Fibroblast of the aortic adventitia (primary cell): ENCODE data around the gene MRPL43. TPM values are rescaled to one million over a fixed set of nuclear protein-coding genes. Genes with fewer than 3 reads are reported as not detected.

Experiments used
- DNase-seq: peaks from one replicate; pipeline ENCODE4 v3.0.0-alpha.2; 2010; ENCODE audit warnings: low read depth
- H3K4me3 ChIP-seq: 2 replicates; pipeline ENCODE4 v1.5.1; 2011; ENCODE audit warnings: low read depth, mild to moderate bottlenecking, control low read depth, low read length, moderate library complexity
- CTCF ChIP-seq: IDR thresholded peaks from 2 replicates; pipeline ENCODE4 v1.5.1; 2011; ENCODE audit warnings: mild to moderate bottlenecking, low read length, control low read depth, inconsistent platforms; ENCODE audit not compliant: insufficient read depth
- total RNA-seq: library from RNA; depleted of rRNA; stranded (reverse); fragments of >200 nt; gene quantifications from 2 replicates; pipeline ENCODE4 v1.2.3, GENCODE V29; 2012; ENCODE audit warnings: low replicate concordance

Gene MRPL43
- total RNA-seq, 1 donor: 38.2 TPM

GRCh38 chr10:101007915-101008822 lies 20.9 kb upstream of the MRPL43 start:
- DNase-seq: no peak
- TF ChIP-seq CTCF: no peak
- no peak overlapping the region for H3K4me3 ChIP-seq

GRCh38 chr10:101007099-101007711 lies 19.9 kb upstream of the MRPL43 start:
- no peak for DNase-seq
- TF ChIP-seq CTCF: no peak
- H3K4me3 ChIP-seq: no peak overlapping the region

- no peak overlapping the region for H3K4me3 ChIP-seq
- no peak for TF ChIP-seq CTCF
- no peak for DNase-seq
Measured at GRCh38 chr10:101006593-101007098, 19.3 kb upstream of the MRPL43 start.

GRCh38 chr10:101005869-101006567 lies 18.7 kb upstream of the MRPL43 start:
- no peak for TF ChIP-seq CTCF
- DNase-seq: no peak
- H3K4me3 ChIP-seq: no peak overlapping the region

GRCh38 chr10:101005361-101005760 lies 18.1 kb upstream of the MRPL43 start:
- no peak for TF ChIP-seq CTCF
- no peak overlapping the region for H3K4me3 ChIP-seq
- DNase-seq: no peak

GRCh38 chr10:101003639-101004206 lies 16.4 kb upstream of the MRPL43 start:
- H3K4me3 ChIP-seq: no peak overlapping the region
- DNase-seq: no peak
- TF ChIP-seq CTCF: no peak
